ENCODE results near the gene IMPDH2.
"Not testable (repeated sequence)": the region's sequence is repeated elsewhere in the genome, so short reads cannot be mapped to it uniquely, and the experiment has no call there.

Gene IMPDH2

DNA sequence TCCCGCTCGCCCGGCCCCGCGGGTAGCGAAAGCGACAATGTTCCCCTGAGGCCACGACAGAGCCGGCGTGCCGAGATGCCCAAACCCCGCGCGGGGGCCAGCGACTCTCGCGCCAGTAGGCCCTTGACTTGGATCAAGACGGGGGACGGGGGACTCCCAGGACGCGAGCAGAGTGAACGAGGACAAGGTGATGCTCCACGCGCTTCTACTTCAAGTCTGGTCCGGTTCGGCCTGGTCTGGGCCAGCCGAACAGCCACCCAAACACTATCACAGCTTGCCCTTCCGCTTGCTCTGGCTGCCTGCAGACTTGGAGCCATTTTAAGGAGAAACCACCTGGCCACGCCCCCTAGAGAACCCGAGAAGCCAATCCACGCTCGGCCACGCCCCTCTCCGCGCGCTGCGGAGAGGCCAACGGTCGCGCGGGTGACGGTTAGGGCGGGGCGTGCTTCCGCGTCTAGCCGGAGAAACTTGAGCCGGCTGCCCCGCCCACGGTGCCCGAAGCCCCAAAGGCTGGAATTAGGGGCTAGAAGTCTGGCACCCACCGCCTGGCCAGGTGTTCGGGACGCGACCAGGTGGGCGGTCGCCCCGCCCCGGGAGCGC is 7.9 kb downstream of the IMPDH2 start:
- peak; percentile 99 for DNase-seq

DNA sequence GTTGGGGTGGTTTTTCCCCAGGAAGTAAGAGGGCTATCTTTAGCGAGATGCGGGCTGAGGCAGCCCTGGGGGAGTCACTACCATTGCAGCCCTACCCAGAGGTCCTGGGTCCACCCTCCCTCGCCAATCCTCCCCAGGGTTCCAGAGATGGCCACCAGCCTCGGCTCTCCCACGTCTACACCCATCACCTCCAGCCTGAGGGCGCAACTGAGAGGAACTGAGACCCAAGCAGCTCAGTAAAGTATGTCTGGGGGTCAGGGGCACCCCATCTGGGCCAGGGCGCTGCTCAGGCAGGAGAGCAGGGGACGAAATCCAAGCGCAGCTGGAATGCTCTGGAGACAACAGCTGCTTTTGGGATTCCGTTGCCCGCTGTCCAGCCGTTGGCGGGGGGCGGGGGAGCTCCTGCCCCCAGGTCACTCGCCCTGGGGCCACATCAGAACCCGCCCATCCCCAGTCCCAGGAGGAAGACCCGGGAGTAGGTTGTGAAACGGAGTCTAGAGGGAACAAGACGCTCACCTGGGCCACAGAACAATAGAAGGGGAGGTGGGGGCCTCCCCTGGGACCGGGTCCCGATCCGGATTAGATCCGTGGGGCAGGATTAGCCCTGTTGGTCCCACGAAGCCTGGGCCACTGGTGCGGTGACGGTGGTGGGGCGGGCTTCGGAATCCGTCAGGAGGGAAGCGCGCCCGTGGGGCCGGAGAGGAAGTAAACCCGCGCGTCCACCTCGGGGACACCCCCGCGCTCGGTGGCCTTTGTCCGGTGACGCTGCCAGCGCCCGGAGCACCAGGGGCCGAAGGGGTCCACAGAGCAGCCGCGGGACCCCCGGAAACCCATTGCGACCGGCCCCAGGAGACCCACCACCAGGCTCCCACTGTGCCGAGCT is 8.6 kb downstream of the IMPDH2 start:
- peak; percentile 38 for DNase-seq

GRCh38 chr3:49019941-49020329 is 9.3 kb downstream of the IMPDH2 start:
- DNase-seq = no peak

DNA sequence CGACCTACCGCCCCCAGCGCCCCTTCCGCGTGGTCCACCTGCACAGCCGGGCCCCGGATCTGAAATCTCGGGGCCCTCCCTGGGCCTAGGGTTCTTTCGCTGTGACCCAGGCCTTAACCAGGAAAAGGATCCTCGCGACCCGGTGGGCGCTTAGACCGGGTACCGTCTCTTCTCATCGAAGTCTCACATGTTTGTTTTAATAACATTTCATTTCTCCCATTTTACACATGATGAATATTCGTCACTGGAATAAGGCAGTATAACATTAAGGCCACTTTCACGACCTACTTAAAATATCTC is 10.5 kb downstream of the IMPDH2 start:
- no peak for DNase-seq

- peak; percentile 71 for DNase-seq
These were observed 11.1 kb downstream of the IMPDH2 start, which contains the start of gene DALRD3 for GRCh38 chr3:49017971-49018706. Gene DALRD3 (minus strand): TSS chr3:49018580. CDS start chr3:49018564, 16 bp downstream.

GRCh38 chr3:49017229-49017970 is 11.8 kb downstream of the IMPDH2 start:
- DNase-seq = no peak

DNA sequence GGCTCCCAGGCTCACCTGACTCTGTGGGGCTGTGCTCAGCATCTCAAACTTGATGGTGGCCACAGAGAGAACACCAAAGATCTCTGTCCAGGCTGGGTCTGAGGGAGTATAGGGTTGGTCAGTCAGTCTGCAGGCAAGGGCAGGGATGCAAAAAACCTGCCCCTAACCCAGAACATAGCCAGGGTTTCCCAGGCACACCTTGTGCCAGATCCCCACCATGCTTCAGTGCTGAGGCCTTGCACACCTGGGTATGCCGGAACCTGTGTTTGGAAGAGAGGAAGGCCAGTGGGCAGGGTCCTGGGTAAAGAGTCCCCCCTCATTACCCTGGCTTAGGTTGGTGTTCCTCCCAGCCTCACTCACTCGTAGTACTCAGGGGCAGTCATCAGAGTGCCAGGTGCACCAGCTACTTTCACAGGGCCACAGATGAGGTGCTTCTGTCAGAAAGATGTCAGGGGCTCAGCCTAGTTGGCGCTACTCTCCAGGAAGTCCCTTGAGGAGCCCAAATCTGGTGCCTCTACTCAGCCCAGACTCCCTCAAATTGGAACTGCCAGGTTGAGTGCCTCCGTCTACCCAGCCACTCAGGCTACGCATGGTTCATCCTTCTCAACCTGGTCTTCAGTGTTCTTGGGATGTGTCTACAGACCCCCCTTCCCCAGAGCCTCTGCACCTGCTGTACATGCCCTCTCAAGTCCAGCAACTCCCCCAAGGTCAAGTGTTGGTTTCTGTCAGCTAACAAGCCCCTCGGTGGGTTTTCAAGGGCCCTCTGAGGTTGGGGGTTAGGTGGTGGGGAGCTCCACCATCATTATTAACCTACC is 12.6 kb downstream of the IMPDH2 start:
- DNase-seq = no peak

- no peak for DNase-seq
These were observed 13.4 kb downstream of the IMPDH2 start for GRCh38 chr3:49015765-49016164.

- no peak for DNase-seq
These were observed 14.1 kb downstream of the IMPDH2 start for GRCh38 chr3:49015072-49015471.

- peak; percentile 67 for DNase-seq
These were observed 15.2 kb downstream of the IMPDH2 start for GRCh38 chr3:49013738-49014660.

DNA sequence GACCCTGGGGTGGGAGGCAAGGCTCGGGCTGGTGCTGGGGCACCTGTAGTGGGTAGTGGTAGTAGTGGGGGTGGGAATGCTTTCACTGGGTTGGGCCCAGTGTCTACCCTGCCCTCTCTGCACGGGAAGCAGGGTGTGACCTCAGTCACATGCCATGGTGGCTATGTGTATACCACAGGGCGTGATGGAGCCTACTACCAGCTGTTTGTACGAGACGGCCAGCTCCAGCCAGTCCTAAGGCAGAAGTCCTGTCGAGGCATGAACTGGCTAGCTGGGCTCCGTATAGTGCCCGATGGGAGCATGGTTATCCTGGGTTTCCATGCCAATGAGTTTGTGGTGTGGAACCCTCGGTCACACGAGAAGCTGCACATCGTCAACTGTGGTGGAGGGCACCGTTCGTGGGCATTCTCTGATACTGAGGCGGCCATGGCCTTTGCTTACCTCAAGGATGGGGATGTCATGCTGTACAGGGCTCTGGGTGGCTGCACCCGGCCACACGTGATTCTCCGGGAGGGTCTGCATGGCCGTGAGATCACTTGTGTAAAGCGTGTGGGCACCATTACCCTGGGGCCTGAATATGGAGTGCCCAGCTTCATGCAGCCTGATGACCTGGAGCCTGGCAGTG is 16.0 kb downstream of the IMPDH2 start:
- DNase-seq = no peak

GRCh38 chr3:49012441-49013017 is 16.7 kb downstream of the IMPDH2 start:
- DNase-seq = no peak

- DNase-seq = no peak
These were observed 19.8 kb downstream of the IMPDH2 start for GRCh38 chr3:49009396-49009795.

GRCh38 chr3:49008627-49009026 is 20.6 kb downstream of the IMPDH2 start:
- DNase-seq = not testable (repeated sequence)

DNA sequence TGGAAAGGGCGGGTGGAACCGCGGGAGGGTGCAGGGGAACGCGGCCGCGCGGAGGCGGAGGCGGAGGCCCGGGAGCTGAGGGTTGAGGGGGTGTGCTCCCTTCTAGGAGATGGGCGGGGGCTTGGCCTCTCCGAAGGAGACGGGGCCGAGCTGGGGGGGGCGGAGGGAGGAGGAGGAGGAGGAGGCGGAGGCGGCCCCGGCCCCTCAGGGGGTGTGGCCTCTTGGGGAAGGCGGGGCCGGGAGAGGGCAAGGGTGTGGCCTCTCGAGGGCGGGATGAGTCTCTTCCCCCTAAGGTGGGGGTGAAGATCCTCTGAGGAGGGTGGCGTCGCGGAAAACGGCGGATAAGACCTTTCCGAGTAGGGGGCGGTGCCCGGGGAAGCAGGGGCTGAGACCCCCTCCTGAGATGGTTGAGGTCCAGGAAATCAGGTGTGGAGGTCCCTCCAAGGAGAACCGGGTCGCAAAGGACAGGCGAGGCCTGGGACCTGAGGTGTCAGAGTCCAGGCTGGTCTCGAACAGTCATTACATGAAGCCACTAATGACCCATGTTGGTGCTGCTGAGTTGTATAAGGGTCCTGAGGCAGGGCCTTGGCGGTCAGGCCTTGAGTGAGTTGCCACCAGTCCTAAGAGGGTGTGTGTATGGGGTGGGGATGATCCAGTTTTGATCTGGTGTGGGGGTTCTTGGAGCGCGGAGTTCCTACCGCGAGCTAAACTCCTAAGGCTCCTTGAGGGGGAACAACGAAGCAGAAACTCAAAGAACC is 21.2 kb downstream of the IMPDH2 start:
- DNase-seq = peak; percentile 92

- DNase-seq = peak; percentile 98
These were observed 22.0 kb downstream of the IMPDH2 start, which contains the start of gene WDR6 for GRCh38 chr3:49007068-49007770. Gene WDR6 (plus strand): TSS chr3:49007391. CDS start chr3:49007432, 41 bp downstream.

- DNase-seq = no peak
These were observed 22.7 kb downstream of the IMPDH2 start for GRCh38 chr3:49006408-49007067.

DNA sequence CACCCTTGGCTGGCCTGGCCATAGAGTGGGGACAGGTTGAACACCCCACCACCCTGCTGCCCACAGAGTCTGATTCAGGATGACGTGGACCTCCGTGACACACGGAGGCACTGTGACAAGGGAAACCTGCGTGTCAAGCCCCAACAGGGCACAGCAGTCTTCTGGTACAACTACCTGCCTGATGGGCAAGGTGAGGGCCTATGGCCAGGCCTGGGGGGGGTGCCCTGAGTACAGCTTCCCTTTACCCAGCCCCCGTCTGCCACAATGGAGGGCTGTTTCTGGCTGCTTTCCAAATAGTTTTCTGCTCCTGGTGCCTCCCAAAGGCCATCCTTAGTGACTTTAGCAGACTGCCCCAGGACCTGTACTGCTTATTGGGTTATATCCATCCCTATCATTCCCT is 23.2 kb downstream of the IMPDH2 start:
- no peak for DNase-seq
